ENCODE results near the gene TPCN2. TPM values are rescaled to one million over a fixed set of nuclear protein-coding genes. Genes with fewer than 3 reads are reported as not detected.
A peak's percentile ranks its signal among the peaks of the same experiment; 100 is the strongest.

TPCN2 gene
- total RNA-seq, 6 donors from 2014 or later: 12.5 to 61.8 (median 18.8) TPM

DNA sequence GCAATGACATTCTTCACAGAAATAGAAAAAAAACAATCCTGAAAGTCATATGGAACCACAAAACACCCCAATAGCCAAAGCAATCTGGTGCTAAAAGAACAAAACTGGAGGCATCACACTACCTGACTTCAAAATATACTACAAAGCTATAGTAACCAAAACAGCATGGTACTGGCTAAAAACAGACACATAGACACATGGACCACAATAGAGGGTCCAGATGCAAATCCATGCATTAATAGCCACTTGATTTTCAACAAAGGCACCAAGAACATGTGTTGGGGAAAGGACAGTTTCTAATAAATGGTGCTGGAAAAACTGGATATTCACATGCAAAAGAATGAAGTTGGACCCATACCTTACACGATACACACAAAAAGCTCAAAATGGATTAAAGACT is 79.2 kb downstream of the TPCN2 start:
- Histone ChIP-seq H3K27me3 (no peaks in the 10 kb centered on the region), H3K27ac (no peak overlapping the region), H3K36me3 (no peaks in the 10 kb centered on the region), H3K4me3 (no peak overlapping the region), H3K9me3 (no peaks in the 10 kb centered on the region), H3K4me1 (peaks cover 18 to 27% (median 25%) of the 10 kb centered on the region in 4 donors)
- 90 to 94% methylated on average over 1 of the region's 1 CpG for WGBS, 2 donors
- no peak for TF ChIP-seq EP300 (IDR thresholded peaks at IDR 0.05)
- TF ChIP-seq, protein P1, sequence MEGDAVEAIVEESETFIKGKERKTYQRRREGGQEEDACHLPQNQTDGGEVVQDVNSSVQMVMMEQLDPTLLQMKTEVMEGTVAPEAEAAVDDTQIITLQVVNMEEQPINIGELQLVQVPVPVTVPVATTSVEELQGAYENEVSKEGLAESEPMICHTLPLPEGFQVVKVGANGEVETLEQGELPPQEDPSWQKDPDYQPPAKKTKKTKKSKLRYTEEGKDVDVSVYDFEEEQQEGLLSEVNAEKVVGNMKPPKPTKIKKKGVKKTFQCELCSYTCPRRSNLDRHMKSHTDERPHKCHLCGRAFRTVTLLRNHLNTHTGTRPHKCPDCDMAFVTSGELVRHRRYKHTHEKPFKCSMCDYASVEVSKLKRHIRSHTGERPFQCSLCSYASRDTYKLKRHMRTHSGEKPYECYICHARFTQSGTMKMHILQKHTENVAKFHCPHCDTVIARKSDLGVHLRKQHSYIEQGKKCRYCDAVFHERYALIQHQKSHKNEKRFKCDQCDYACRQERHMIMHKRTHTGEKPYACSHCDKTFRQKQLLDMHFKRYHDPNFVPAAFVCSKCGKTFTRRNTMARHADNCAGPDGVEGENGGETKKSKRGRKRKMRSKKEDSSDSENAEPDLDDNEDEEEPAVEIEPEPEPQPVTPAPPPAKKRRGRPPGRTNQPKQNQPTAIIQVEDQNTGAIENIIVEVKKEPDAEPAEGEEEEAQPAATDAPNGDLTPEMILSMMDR (IDR thresholded peaks at IDR 0.05): no peak
- TF ChIP-seq POLR2AphosphoS5 (IDR thresholded peaks at IDR 0.05): no peak
- no peak for TF ChIP-seq POLR2A (IDR thresholded peaks at IDR 0.05)
- DNase-seq (no peak), ATAC-seq (ENCODE audit: low FRiP score in 2 of 2) (no peak)

DNA sequence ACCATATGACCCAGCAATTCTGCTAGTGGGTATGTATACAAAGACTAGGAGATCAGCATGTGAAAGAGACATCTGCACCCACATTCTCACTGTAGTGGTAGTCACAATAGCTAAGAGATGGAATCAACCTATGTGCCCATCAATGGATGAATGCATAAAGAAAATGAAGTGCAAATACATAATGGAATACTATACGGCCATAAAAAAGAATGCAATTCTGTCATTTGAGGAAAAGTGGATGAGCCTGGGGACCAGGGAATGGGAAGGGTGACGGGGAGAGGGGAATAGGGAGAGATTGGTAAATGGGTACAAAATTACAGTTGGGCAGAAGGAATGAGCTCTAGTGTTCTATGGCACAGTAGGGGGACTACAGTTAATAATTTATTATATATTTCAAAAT is 80.3 kb downstream of the TPCN2 start:
- no peak for DNase-seq
- H3K36me3 ChIP-seq: no peaks in the 10 kb centered on the region
- H3K4me3 ChIP-seq: no peak overlapping the region
- ATAC-seq (ENCODE audit: low FRiP score in 2 of 2): no peak
- no peaks in the 10 kb centered on the region for H3K9me3 ChIP-seq
- 97 to 99% methylated on average over 2 of the region's 2 CpGs for WGBS, 2 donors
- H3K27ac ChIP-seq: no peak overlapping the region
- TF ChIP-seq POLR2A (IDR thresholded peaks at IDR 0.05) (no peak), EP300 (IDR thresholded peaks at IDR 0.05) (no peak), POLR2AphosphoS5 (IDR thresholded peaks at IDR 0.05) (no peak)
- TF ChIP-seq, protein P1 (IDR thresholded peaks at IDR 0.05): no peak
- peaks cover 8 to 15% (median 14%) of the 10 kb centered on the region in 4 donors for H3K4me1 ChIP-seq
- H3K27me3 ChIP-seq: no peaks in the 10 kb centered on the region

DNA sequence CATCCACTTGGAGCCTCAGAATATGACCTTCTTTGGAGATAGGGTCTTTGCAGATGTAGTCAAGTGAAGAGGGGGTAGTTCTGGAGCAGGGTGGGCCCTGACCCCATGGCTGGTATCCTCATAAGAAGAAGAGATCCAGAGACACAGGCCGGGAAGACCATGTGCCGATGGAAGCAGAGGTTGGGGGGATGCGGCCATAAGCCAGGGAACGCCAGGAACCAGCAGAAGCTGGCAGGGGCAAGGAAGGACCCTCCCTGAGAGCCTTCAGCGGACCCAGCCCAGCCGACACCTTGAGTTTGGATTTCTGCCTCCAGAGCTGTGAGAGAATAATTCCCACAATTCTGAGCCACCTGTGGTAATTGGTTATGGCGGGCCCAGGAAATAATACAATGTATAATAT is 80.9 kb downstream of the TPCN2 start:
- ATAC-seq (ENCODE audit: low FRiP score in 2 of 2) (no peak), DNase-seq (no peak)
- H3K27me3 ChIP-seq: no peaks in the 10 kb centered on the region
- no peaks in the 10 kb centered on the region for H3K36me3 ChIP-seq
- no peak overlapping the region for H3K4me3 ChIP-seq
- peaks cover 8 to 13% (median 11%) of the 10 kb centered on the region in 4 donors for H3K4me1 ChIP-seq
- TF ChIP-seq, protein P1 (IDR thresholded peaks at IDR 0.05): no peak
- no peak for TF ChIP-seq EP300 (IDR thresholded peaks at IDR 0.05)
- TF ChIP-seq POLR2AphosphoS5 (IDR thresholded peaks at IDR 0.05): no peak
- TF ChIP-seq POLR2A (IDR thresholded peaks at IDR 0.05): no peak
- H3K27ac ChIP-seq: no peak overlapping the region
- WGBS, 2 donors: 96 to 97% methylated on average over 6 to 7 of the region's 7 CpGs
- no peaks in the 10 kb centered on the region for H3K9me3 ChIP-seq

DNA sequence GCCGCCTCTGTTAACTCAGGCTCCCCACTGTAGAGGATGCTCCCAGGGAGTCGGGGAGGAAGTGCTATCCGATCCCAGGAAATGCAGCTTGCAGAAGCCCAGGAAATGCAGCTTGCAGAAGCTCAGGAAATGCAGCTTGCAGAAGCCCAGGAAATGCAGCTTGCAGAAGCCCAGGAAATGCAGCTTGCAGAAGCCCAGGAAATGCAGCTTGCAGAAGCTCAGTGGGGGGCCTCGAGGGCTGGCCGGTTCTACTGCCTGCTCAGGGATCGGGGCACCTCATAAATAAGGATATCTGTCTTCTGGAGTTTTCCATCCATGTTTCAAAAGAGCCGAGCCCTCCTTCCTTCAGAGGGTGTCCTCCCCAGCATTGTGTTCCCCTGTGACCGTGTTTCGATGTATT is 81.9 kb downstream of the TPCN2 start:
- DNase-seq (no peak), ATAC-seq (ENCODE audit: low FRiP score in 2 of 2) (no peak)
- TF ChIP-seq, protein P1 (IDR thresholded peaks at IDR 0.05): no peak
- TF ChIP-seq POLR2AphosphoS5 (IDR thresholded peaks at IDR 0.05): no peak
- TF ChIP-seq EP300 (IDR thresholded peaks at IDR 0.05): no peak
- TF ChIP-seq POLR2A (IDR thresholded peaks at IDR 0.05): no peak
- Histone ChIP-seq H3K4me3 (no peak overlapping the region), H3K27me3 (no peaks in the 10 kb centered on the region), H3K4me1 (peaks cover 8 to 13% (median 10%) of the 10 kb centered on the region in 4 donors), H3K27ac (no peak overlapping the region), H3K9me3 (no peaks in the 10 kb centered on the region), H3K36me3 (no peaks in the 10 kb centered on the region)
- WGBS, 2 donors: 75 to 76% methylated on average over 5 to 9 of the region's 9 CpGs

DNA sequence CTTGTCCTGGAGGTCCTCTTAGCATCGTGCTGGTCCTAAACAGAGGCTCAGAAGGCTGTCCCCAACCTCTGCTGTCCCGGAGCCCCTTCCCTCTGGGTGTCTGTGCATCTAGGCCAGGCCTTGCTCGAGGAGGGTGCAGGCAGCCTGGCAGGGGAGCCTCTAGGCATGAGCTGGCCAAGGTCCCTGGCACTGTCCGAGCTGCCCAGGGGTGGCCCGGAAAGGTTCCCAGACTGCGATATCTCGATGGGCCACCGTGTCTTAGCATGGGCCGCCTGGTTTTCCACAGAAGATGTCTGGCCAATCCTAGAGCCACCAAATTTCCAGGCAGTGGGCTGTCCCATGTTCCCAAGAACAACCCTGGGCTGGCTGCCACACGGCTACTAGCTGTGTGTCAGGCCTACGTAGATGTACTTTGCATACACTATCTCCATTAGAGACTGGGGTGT is 82.4 kb downstream of the TPCN2 start:
- Histone ChIP-seq H3K4me1 (peaks cover 8 to 13% (median 10%) of the 10 kb centered on the region in 4 donors), H3K27ac (peak overlapping the region in 1 of 4 donors; percentile 5), H3K36me3 (no peaks in the 10 kb centered on the region), H3K9me3 (no peaks in the 10 kb centered on the region), H3K4me3 (no peak overlapping the region), H3K27me3 (no peaks in the 10 kb centered on the region)
- DNase-seq: no peak
- 83 to 90% methylated on average over 2 to 11 of the region's 11 CpGs for WGBS, 2 donors
- ATAC-seq (ENCODE audit: low FRiP score in 2 of 2): peak; percentile 20 to 32
- TF ChIP-seq POLR2AphosphoS5 (IDR thresholded peaks at IDR 0.05): no peak
- TF ChIP-seq, protein P1 (IDR thresholded peaks at IDR 0.05): no peak
- no peak for TF ChIP-seq POLR2A (IDR thresholded peaks at IDR 0.05)
- TF ChIP-seq EP300 (IDR thresholded peaks at IDR 0.05): no peak

Data from upper lobe of left lung (tissue), 6 donors.